ENCODE measurements around the gene ABCG4. TPM values are rescaled to one million over a fixed set of nuclear protein-coding genes. Genes with fewer than 3 reads are reported as not detected.
A peak's percentile ranks its signal among the peaks of the same experiment; 100 is the strongest.

Gene ABCG4
- total RNA-seq, 1 donor from 2014 or later, result 0.13 TPM

DNA sequence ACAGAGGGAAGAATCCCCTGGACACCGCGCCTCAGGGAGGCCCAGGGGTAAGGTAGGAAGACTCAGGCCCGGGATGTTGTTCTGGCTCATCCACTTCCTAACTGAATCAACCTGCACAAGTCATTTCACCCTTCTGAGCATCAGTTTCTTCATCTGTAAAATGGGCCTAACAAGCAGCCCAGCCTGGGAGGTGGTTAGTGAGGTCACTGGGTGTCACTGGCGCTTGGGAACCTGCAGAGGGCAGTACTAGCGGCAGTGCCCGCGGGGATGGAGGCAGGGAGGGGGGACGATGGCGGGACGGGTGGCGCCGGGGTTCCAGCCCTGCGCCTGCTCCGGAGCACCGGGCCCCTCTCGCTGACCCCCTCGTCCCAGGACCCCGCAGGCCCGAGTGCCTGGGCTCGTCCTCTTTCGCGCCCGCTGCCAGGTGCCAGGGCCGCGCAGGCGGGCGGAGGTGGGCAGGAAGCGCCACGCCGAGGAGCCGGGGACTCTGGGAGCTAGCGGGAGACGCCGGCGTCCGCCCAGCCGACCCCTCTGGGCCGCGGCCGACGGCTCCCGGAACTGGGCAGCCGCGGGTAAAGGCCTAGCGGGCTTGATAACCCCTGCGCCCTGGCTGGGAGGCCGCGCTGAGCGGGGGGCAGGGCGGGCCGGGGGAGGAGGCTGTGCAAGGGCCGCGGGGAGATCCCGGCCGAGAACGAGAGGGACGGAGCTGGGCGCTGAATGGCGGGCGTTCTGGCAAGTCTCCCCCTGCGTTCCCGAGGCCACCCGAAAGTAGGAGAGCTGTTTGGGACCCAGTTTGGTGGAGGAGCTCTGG, 19.8 kb downstream of the ABCG4 start, which contains the start of gene NLRX1:
TSS of gene NLRX1 (plus strand) at position 255 of the 811 bp plus-strand sequence. CDS start 2,679 bp downstream, outside the sequence.
- no peaks in the 10 kb centered on the region for H3K36me3 ChIP-seq (ENCODE audit: control insufficient read depth, insufficient read depth, low read length)
- TF ChIP-seq CTCF (IDR thresholded peaks at IDR 0.05; ENCODE audit: insufficient read depth, low read length, poor library complexity, severe bottlenecking), result peak; percentile 89
- no peak for DNase-seq (ENCODE audit: low read depth)
- no peaks in the 10 kb centered on the region for H3K27me3 ChIP-seq (ENCODE audit: control insufficient read depth, insufficient read depth, low read length)
- peak within 1 kb of the TSS; percentile 64 for H3K4me3 ChIP-seq (ENCODE audit: low read depth, low read length)

DNA sequence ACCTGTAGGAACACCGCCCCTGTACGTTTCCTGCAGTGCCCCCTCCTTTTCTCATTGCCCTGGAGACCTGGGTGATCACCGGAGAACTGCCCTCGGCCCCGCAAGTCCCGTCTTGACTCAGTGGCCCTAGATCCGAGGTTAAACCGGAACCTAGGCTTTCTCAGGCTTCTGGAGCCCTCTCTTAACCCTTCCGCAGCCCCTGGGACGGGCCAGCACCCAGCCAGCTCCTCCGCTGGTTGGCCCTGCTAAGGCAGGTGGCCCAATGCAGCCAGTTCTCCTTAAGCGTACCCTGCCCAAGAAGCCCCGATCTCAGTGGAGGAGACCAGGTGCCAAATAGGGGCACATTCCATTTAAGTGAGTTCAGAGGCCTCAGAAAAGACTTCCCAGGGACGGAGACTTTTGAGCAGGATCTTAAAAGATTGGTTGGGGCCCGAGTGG, 20.4 kb downstream of the ABCG4 start:
- Histone ChIP-seq H3K27me3 (ENCODE audit: control insufficient read depth, insufficient read depth, low read length) (no peaks in the 10 kb centered on the region), H3K36me3 (ENCODE audit: control insufficient read depth, insufficient read depth, low read length) (no peaks in the 10 kb centered on the region), H3K4me3 (ENCODE audit: low read depth, low read length) (peak overlapping the region; percentile 64)
- peak; percentile 32 for DNase-seq (ENCODE audit: low read depth)
- no peak for TF ChIP-seq CTCF (IDR thresholded peaks at IDR 0.05; ENCODE audit: insufficient read depth, low read length, poor library complexity, severe bottlenecking)

- no peak for DNase-seq (ENCODE audit: low read depth)
- H3K4me3 ChIP-seq (ENCODE audit: low read depth, low read length), result no peak overlapping the region
- TF ChIP-seq CTCF (IDR thresholded peaks at IDR 0.05; ENCODE audit: insufficient read depth, low read length, poor library complexity, severe bottlenecking), result no peak
Measured at GRCh38 chr11:119172513-119172912, 23.7 kb downstream of the ABCG4 start.

DNA sequence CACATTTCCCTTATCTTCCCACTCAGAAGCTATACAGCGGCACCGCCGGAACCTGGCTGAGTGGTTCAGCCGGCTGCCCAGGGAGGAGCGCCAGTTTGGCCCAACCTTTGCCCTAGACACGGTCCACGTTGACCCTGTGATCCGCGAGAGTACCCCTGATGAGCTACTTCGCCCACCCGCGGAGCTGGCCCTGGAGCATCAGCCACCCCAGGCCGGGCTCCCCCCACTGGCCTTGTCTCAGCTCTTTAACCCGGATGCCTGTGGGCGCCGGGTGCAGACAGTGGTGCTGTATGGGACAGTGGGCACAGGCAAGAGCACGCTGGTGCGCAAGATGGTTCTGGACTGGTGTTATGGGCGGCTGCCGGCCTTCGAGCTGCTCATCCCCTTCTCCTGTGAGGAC, 24.6 kb downstream of the ABCG4 start:
- no peaks in the 10 kb centered on the region for H3K36me3 ChIP-seq (ENCODE audit: control insufficient read depth, insufficient read depth, low read length)
- no peak for DNase-seq (ENCODE audit: low read depth)
- H3K27me3 ChIP-seq (ENCODE audit: control insufficient read depth, insufficient read depth, low read length), result no peaks in the 10 kb centered on the region
- TF ChIP-seq CTCF (IDR thresholded peaks at IDR 0.05; ENCODE audit: insufficient read depth, low read length, poor library complexity, severe bottlenecking), result no peak
- no peak overlapping the region for H3K4me3 ChIP-seq (ENCODE audit: low read depth, low read length)

More at GRCh38 chr11:119172513-119172912, 23.7 kb downstream of the ABCG4 start:
- Histone ChIP-seq H3K27me3 (ENCODE audit: control insufficient read depth, insufficient read depth, low read length) (no peaks in the 10 kb centered on the region), H3K36me3 (ENCODE audit: control insufficient read depth, insufficient read depth, low read length) (no peaks in the 10 kb centered on the region)

DNA sequence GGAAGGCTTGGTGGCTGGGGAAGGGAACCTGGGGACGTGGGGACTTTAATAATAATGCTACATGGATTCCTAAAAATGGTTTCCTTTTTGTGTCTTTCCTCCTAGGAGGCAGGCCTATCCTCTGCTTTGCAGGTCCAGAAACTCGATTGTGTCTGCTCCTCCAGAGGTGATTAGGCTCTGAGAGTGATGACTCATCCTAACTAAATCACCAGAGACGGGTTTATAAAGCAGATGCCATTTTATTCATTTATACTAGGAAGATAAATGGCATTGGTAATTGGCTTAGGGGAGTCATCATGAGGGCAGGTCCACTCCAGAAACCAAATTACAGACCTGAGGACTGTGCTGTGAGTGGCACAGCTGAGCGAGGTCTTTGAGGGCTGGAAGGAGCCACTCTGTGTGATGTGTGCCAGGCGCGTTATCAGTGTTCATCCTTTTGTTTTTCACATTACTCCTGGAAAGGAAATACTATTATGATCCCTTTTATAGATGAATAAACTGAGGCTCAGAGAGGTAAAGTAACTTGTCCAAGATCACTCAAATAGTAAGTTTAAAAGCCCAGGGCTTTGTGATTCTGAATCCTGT, 26.7 kb downstream of the ABCG4 start:
- Histone ChIP-seq H3K27me3 (ENCODE audit: control insufficient read depth, insufficient read depth, low read length) (no peaks in the 10 kb centered on the region), H3K36me3 (ENCODE audit: control insufficient read depth, insufficient read depth, low read length) (no peaks in the 10 kb centered on the region), H3K4me3 (ENCODE audit: low read depth, low read length) (no peak overlapping the region)
- no peak for DNase-seq (ENCODE audit: low read depth)
- no peak for TF ChIP-seq CTCF (IDR thresholded peaks at IDR 0.05; ENCODE audit: insufficient read depth, low read length, poor library complexity, severe bottlenecking)

Measured in kidney epithelial cell (primary cell).